ENCODE results near the gene NARF.

DNA sequence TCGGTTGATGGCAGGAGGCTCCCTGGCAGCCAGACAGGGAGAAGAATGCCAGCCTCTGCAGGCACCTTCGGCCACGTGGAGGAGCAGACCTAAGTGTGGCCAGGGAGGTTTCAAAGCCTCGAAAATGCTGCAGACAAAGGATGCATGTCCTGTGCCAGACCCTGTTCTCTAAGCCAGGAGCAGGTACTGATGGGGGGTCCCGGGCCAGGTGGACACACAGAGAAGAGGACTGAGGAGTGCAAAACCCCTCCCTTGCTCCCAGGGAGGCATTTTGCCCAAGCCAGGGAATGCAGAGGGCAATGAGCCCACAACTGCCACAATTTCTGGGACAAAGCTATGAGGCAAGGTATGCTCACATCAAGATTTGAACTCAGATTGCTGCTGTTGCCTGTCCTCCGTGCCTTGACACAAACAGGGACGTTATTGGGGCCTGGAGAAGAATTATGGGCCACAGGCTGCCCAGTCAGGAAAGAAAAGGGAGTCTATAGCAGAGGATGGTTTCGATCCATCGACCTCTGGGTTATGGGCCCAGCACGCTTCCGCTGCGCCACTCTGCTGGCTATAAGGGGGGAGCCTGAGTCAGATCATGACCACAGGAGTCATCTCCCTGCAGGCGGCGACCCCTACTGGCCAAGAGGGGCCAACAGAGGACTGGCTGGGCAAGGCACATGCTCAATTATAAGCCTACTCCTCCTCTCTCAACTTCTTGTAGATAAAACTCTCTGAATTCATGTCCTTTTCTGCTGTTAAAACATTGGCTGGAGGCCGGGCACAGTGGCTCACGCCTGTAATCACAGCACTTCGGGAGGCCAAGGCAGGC is 35.9 kb downstream of the NARF start:
- TF ChIP-seq POLR2AphosphoS5 (IDR thresholded peaks at IDR 0.05; ENCODE audit: insufficient read depth in 1 of 2, low read depth in 1 of 2) (peak; percentile 61 to 68), POLR2A (IDR thresholded peaks at IDR 0.05) (no peak)
- TF ChIP-seq, protein P1, sequence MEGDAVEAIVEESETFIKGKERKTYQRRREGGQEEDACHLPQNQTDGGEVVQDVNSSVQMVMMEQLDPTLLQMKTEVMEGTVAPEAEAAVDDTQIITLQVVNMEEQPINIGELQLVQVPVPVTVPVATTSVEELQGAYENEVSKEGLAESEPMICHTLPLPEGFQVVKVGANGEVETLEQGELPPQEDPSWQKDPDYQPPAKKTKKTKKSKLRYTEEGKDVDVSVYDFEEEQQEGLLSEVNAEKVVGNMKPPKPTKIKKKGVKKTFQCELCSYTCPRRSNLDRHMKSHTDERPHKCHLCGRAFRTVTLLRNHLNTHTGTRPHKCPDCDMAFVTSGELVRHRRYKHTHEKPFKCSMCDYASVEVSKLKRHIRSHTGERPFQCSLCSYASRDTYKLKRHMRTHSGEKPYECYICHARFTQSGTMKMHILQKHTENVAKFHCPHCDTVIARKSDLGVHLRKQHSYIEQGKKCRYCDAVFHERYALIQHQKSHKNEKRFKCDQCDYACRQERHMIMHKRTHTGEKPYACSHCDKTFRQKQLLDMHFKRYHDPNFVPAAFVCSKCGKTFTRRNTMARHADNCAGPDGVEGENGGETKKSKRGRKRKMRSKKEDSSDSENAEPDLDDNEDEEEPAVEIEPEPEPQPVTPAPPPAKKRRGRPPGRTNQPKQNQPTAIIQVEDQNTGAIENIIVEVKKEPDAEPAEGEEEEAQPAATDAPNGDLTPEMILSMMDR (IDR thresholded peaks at IDR 0.05) = peak; percentile 48 to 81 (median 80)
